H1 (cell line): ENCODE data around the gene SHROOM3. TPM values are rescaled to one million over a fixed set of nuclear protein-coding genes. Genes with fewer than 3 reads are reported as not detected.
A peak's percentile ranks its signal among the peaks of the same experiment; 100 is the strongest.

Experiments
- CTCF ChIA-PET: fragments of 300-600 bp; sonication (Branson Sonifier 250); formaldehyde crosslinking; loops from one replicate; lab custom pipeline; 2021; ENCODE audit not compliant: partially characterized antibody; lab: Charles Lee
- POLR2A ChIA-PET: fragments of 300-600 bp; sonication (Branson Sonifier 250); formaldehyde crosslinking; loops from one replicate; lab custom pipeline; 2021; ENCODE audit warnings: inconsistent platforms; ENCODE audit not compliant: partially characterized antibody; lab: Charles Lee
- DNase-seq, 2 experiments: peaks; one replicate each; pipeline versions ENCODE4 v3.0.0 to v3.0.0-alpha.2; 2010 to 2022; ENCODE audit warnings: low spot score in 2 of 2, low read depth in 1 of 2, mixed read lengths in 1 of 2
- FAIRE-seq: peaks from 2 replicates; lab custom pipeline; 2011; peaks lifted over from hg19 to GRCh38; lab: Jason Lieb, UNC
- H2AFZ ChIP-seq: 2 replicates; pipeline ENCODE4 v1.8.1; 2012; ENCODE audit warnings: low read length, inconsistent platforms
- H2AK5ac ChIP-seq: 2 replicates; pipeline ENCODE4 v1.6.1; 2013; ENCODE audit warnings: low read depth, low read length
- H2BK120ac ChIP-seq: replicated peaks from 2 replicates; pipeline ENCODE3; 2013; ENCODE audit warnings: low read depth, low read length, inconsistent platforms
- H2BK12ac ChIP-seq: 2 replicates; pipeline ENCODE4 v1.6.1; 2013; ENCODE audit warnings: low read depth, low read length
- H2BK15ac ChIP-seq: 2 replicates; pipeline ENCODE4 v1.6.1; 2013; ENCODE audit warnings: low read length
- H2BK20ac ChIP-seq: 2 replicates; pipeline ENCODE4 v1.6.1; 2013; ENCODE audit warnings: low read length
- H2BK5ac ChIP-seq: 2 replicates; pipeline ENCODE4 v1.6.1; 2013; ENCODE audit warnings: low read depth, low read length
- H3K14ac ChIP-seq: 2 replicates; pipeline ENCODE4 v1.6.1; 2013; ENCODE audit warnings: inconsistent platforms; ENCODE audit not compliant: insufficient read length
- H3K18ac ChIP-seq: 2 replicates; pipeline ENCODE4 v1.6.1; 2013; ENCODE audit warnings: low read length; ENCODE audit errors: extremely low read depth
- H3K23ac ChIP-seq: 2 replicates; pipeline ENCODE4 v1.6.1; 2013; ENCODE audit warnings: inconsistent platforms; ENCODE audit not compliant: insufficient read length
- H3K23me2 ChIP-seq: 2 replicates; pipeline ENCODE4 v1.6.1; 2013; ENCODE audit warnings: low read depth, low read length
- H3K27ac ChIP-seq: 2 replicates; pipeline ENCODE4 v1.6.1; 2011; ENCODE audit warnings: low read depth, low read length, inconsistent platforms
- H3K27me3 ChIP-seq, 4 experiments: replicated peaks in 1 of 4; 1 replicate in 1 of 4; 2 replicates in 3 of 4; pipeline versions ENCODE4 v1.6.1 to v1.8.1; 2011 to 2013; ENCODE audit warnings: low read length in 3 of 4, mild to moderate bottlenecking in 3 of 4, inconsistent platforms in 2 of 4, mixed read lengths in 2 of 4, moderate library complexity in 1 of 4; ENCODE audit not compliant: control insufficient read depth in 3 of 4, insufficient read depth in 3 of 4; ENCODE audit errors: extremely low read depth in 1 of 4
- H3K36me3 ChIP-seq, 4 experiments: 2 replicates each; pipeline versions ENCODE4 v1.6.1 to v1.8.1; 2011 to 2013; ENCODE audit warnings: mild to moderate bottlenecking in 4 of 4, low read length in 3 of 4, moderate library complexity in 2 of 4, control low read depth in 1 of 4, inconsistent platforms in 1 of 4; ENCODE audit not compliant: insufficient read depth in 4 of 4, control insufficient read depth in 2 of 4
- H3K4ac ChIP-seq: replicated peaks from 2 replicates; pipeline ENCODE3; 2013; ENCODE audit warnings: low read length, low read depth, mixed read lengths, inconsistent platforms; ENCODE audit not compliant: insufficient read length
- H3K4me1 ChIP-seq, 4 experiments: replicated peaks in 1 of 4; 1 replicate in 1 of 4; 2 replicates in 3 of 4; pipeline versions ENCODE4 v1.6.1 to v1.8.1; 2011 to 2013; ENCODE audit warnings: low read length in 3 of 4, inconsistent platforms in 2 of 4, mixed read lengths in 1 of 4; ENCODE audit not compliant: insufficient read depth in 4 of 4, control insufficient read depth in 3 of 4
- H3K4me2 ChIP-seq, 2 experiments: 2 replicates each; pipeline versions ENCODE4 v1.6.1 to v1.8.1; 2011 to 2013; ENCODE audit warnings: low read depth in 2 of 2, low read length in 2 of 2, control low read depth in 1 of 2, inconsistent platforms in 1 of 2, mild to moderate bottlenecking in 1 of 2; ENCODE audit not compliant: insufficient read depth in 1 of 2
- H3K4me3 ChIP-seq, 4 experiments: fragments of 200-600, 300-600 bp in 1 of 4; sonication (generic), shearing (Covaris generic), sonication (Bioruptor Twin) in 1 of 4; 2 replicates each; pipeline versions ENCODE4 v1.5.1 to v1.8.1; 2011 to 2016; ENCODE audit warnings: low read length in 4 of 4, low read depth in 3 of 4, control low read depth in 2 of 4, inconsistent platforms in 2 of 4, mild to moderate bottlenecking in 2 of 4, mixed read lengths in 1 of 4, moderate library complexity in 1 of 4; ENCODE audit not compliant: insufficient read depth in 2 of 4; ENCODE audit errors: extremely low read depth in 1 of 4
- H3K56ac ChIP-seq: replicated peaks from 2 replicates; pipeline ENCODE3; 2013; ENCODE audit warnings: low read depth, mild to moderate bottlenecking, mixed read lengths, low read length, inconsistent platforms; ENCODE audit not compliant: insufficient read length
- H3K79me1 ChIP-seq: 2 replicates; pipeline ENCODE4 v1.6.1; 2013; ENCODE audit warnings: low read depth, low read length, control low read depth
- H3K79me2 ChIP-seq, 2 experiments: 2 replicates each; pipeline versions ENCODE4 v1.6.1 to v1.8.1; 2012 to 2013; ENCODE audit warnings: low read length in 2 of 2, mild to moderate bottlenecking in 2 of 2, inconsistent platforms in 1 of 2; ENCODE audit not compliant: insufficient read depth in 2 of 2, control insufficient read depth in 1 of 2
- H3K9ac ChIP-seq, 4 experiments: replicated peaks in 1 of 4; 1 replicate in 1 of 4; 2 replicates in 3 of 4; pipeline versions ENCODE4 v1.6.1 to v1.8.1; 2011 to 2013; ENCODE audit warnings: low read depth in 3 of 4, low read length in 3 of 4, control low read depth in 2 of 4, mild to moderate bottlenecking in 2 of 4, moderate library complexity in 2 of 4, inconsistent platforms in 1 of 4; ENCODE audit errors: extremely low read depth in 1 of 4
- H3K9me3 ChIP-seq, 2 experiments: 2 replicates each; pipeline versions ENCODE4 v1.6.1 to v1.8.1; 2012 to 2013; ENCODE audit warnings: mild to moderate bottlenecking in 2 of 2, moderate library complexity in 2 of 2, control low read depth in 1 of 2, inconsistent platforms in 1 of 2, low read depth in 1 of 2, low read length in 1 of 2, mixed read lengths in 1 of 2; ENCODE audit not compliant: insufficient read depth in 2 of 2
- H4K20me1 ChIP-seq, 2 experiments: replicated peaks in 1 of 2; 2 replicates each; pipeline versions ENCODE3 to v1.8.1; 2011 to 2013; ENCODE audit warnings: inconsistent platforms in 2 of 2, low read length in 2 of 2, mild to moderate bottlenecking in 1 of 2; ENCODE audit not compliant: insufficient read depth in 2 of 2, control insufficient read depth in 1 of 2
- H4K5ac ChIP-seq: 2 replicates; pipeline ENCODE4 v1.6.1; 2013; ENCODE audit warnings: low read length, low read depth, mixed read lengths, inconsistent platforms; ENCODE audit not compliant: insufficient read length
- H4K8ac ChIP-seq: 2 replicates; pipeline ENCODE4 v1.8.0; 2013; ENCODE audit warnings: mild to moderate bottlenecking, moderate library complexity, low read length, inconsistent platforms; ENCODE audit not compliant: insufficient read depth; ENCODE audit errors: extremely low read depth
- H4K91ac ChIP-seq: replicated peaks from 2 replicates; pipeline ENCODE3; 2013; ENCODE audit warnings: low read length, mixed read lengths, inconsistent platforms; ENCODE audit not compliant: insufficient read length
- EP300 ChIP-seq, 2 experiments: IDR thresholded peaks; 1 replicate in 1 of 2; 2 replicates in 1 of 2; pipeline ENCODE4 v1.6.1; 2011 to 2012; ENCODE audit warnings: low read depth in 2 of 2, low read length in 2 of 2, mild to moderate bottlenecking in 2 of 2, borderline replicate concordance in 1 of 2, inconsistent platforms in 1 of 2, moderate library complexity in 1 of 2
- FOSL1 ChIP-seq: IDR thresholded peaks from 2 replicates; pipeline ENCODE4 v1.6.1; 2011; ENCODE audit warnings: mild to moderate bottlenecking, low read depth, low read length, moderate library complexity; ENCODE audit not compliant: insufficient read depth
- JUN ChIP-seq: IDR thresholded peaks from 2 replicates; pipeline ENCODE4 v1.6.1; 2011; ENCODE audit warnings: low read depth, mild to moderate bottlenecking, improper control_type of control experiment, low read length
- MAFK ChIP-seq: IDR thresholded peaks from 2 replicates; pipeline ENCODE4 v1.6.1; 2012; ENCODE audit warnings: low read depth, mild to moderate bottlenecking, improper control_type of control experiment, low read length
- POU5F1 ChIP-seq: IDR thresholded peaks from 2 replicates; pipeline ENCODE4 v1.6.1; 2011; ENCODE audit warnings: low read depth, mild to moderate bottlenecking, low read length, moderate library complexity
- RAD21 ChIP-seq, 2 experiments: IDR thresholded peaks in 1 of 2; conservative IDR thresholded peaks in 1 of 2; 2 replicates each; pipeline ENCODE4 v1.6.1; 2011; ENCODE audit warnings: low read depth in 2 of 2, low read length in 2 of 2, improper control_type of control experiment in 1 of 2, inconsistent platforms in 1 of 2, mild to moderate bottlenecking in 1 of 2, moderate library complexity in 1 of 2
- TCF12 ChIP-seq: IDR thresholded peaks from 2 replicates; pipeline ENCODE4 v1.6.1; 2011; ENCODE audit warnings: low read depth, mild to moderate bottlenecking, low read length
- ZNF274 ChIP-seq: IDR thresholded peaks from 2 replicates; pipeline ENCODE4 v1.7.0; 2012; ENCODE audit warnings: low read length, borderline replicate concordance; ENCODE audit errors: extremely low read depth
- WGBS, 2 experiments: shearing (Covaris generic) in 1 of 2; methylation state at CpG; one replicate each; pipeline versions ENCODE4 v1.1.6 to v1.1.7; 2013 to 2015; ENCODE audit warnings: low lambda C conversion rate in 2 of 2, mixed read lengths in 2 of 2, inconsistent platforms in 1 of 2, low coverage in 1 of 2, missing lambda C conversion rate in 1 of 2; ENCODE audit not compliant: insufficient replicate concordance in 2 of 2, insufficient coverage in 1 of 2, insufficient read length in 1 of 2; ENCODE audit errors: extremely low coverage in 1 of 2, missing lambda C conversion rate in 1 of 2; 5-methylcytosine and 5-hydroxymethylcytosine counted together
- polyA plus RNA-seq, 7 experiments: library from polyadenylated mRNA; depleted of rRNA in 3 of 7; stranded (reverse) in 5 of 7; unstranded in 2 of 7; fragments of >200 nt in 5 of 7; fragments of 200-250 nt in 2 of 7; gene quantifications; 1 replicate in 5 of 7; 2 replicates in 1 of 7; 4 replicates in 1 of 7; pipeline versions ENCODE4 v1.2.1 to v1.2.3, GENCODE V29; 2011 to 2013; ENCODE audit warnings: missing spikeins in 2 of 7, mixed read lengths in 2 of 7
- total RNA-seq: library from RNA; stranded (reverse); fragmentation: NEBNext Ultra II Directional; extraction: Animal tissue kit (Norgen Biotek cat#: 25700); gene quantifications from 2 replicates; pipeline ENCODE4 v1.2.1, GENCODE V29; 2021

The SHROOM3 gene
- total and polyA plus RNA-seq, 2 of the 8 experiments (the other 6 are each of a cell fraction or from before 2014, with no cell fraction given): 15.8 to 34.0 TPM

- peak overlapping the region; percentile 16; the same call in 1 of the 2 replicates for H2BK20ac ChIP-seq
- no peaks in the 10 kb centered on the region for H3K23me2 ChIP-seq
- DNase-seq (peak in 1 of 2 experiments; percentile 50), FAIRE-seq (peak; percentile 42)
- POLR2A ChIA-PET: interaction anchor here (0.6 to 1.2 kb wide), 2 partner anchors 8 to 19 kb away, joined by 3 read pairs; no protein-coding TSS in a partner anchor
- H3K4me3 ChIP-seq: no peak overlapping the region
- no peak overlapping the region for H3K4ac ChIP-seq
- H3K36me3 ChIP-seq: no peaks in the 10 kb centered on the region
- H3K56ac ChIP-seq: no peak overlapping the region
- H3K27ac ChIP-seq: no peak overlapping the region
- H4K8ac ChIP-seq: no peak overlapping the region
- CTCF ChIA-PET: interaction anchor here (0.5 to 2.6 kb wide), 5 partner anchors 14 to 318 kb away, joined by 3 to 5 read pairs (median 3); no protein-coding TSS in a partner anchor
- no peak overlapping the region for H2BK120ac ChIP-seq
- H2AFZ ChIP-seq: peak overlapping the region; percentile 87
- H3K9ac ChIP-seq: no peak overlapping the region
- no peak overlapping the region for H4K91ac ChIP-seq
- H3K4me2 ChIP-seq: peak overlapping the region in 1 of 2 experiments; percentile 17; a peak in 1 of 4 replicates
- no peaks in the 10 kb centered on the region for H3K79me1 ChIP-seq
- H3K23ac ChIP-seq: no peak overlapping the region
- no peak overlapping the region for H2AK5ac ChIP-seq
- H2BK12ac ChIP-seq: no peak overlapping the region; the same call in 1 of the 2 replicates
- 0 out of 2 replicates have a peak overlapping the region, but pooled peaks have one; percentile 93 for H2BK15ac ChIP-seq
- H4K5ac ChIP-seq: no peak overlapping the region
- WGBS, 2 experiments: 67% methylated on average over 11 of the region's 11 CpGs; no CpG with 5 or more reads in 1 of the 2 experiments
- no peaks in the 10 kb centered on the region for H4K20me1 ChIP-seq
- H3K18ac ChIP-seq: no peak overlapping the region
- no peaks in the 10 kb centered on the region for H3K27me3 ChIP-seq
- H3K4me1 ChIP-seq: peaks cover 0 to 4% (median 2%) of the 10 kb centered on the region in 4 experiments; a peak in 3 of 7 replicates
- no peaks in the 10 kb centered on the region for H3K9me3 ChIP-seq
- peak overlapping the region; percentile 69; the same call in 1 of the 2 replicates for H2BK5ac ChIP-seq
- H3K14ac ChIP-seq: no peak overlapping the region
- no peaks in the 10 kb centered on the region for H3K79me2 ChIP-seq
- TF ChIP-seq RAD21 (IDR thresholded peaks at IDR 0.05 in 1 of 2, conservative IDR thresholded peaks at IDR 0.05 in 1 of 2; ENCODE audit: low read depth in 2 of 2, low read length in 2 of 2) (no peak), EP300 (IDR thresholded peaks at IDR 0.05; ENCODE audit: borderline replicate concordance in 1 of 2, low read depth in 2 of 2, low read length in 2 of 2) (no peak), JUN (no peak), FOSL1 (no peak), ZNF274 (no peak), POU5F1 (no peak), MAFK (no peak), TCF12 (no peak)
Measured at GRCh38 chr4:76830964-76831703, 396.1 kb downstream of the SHROOM3 start.
